BJ (cell line): ENCODE data around the gene LPCAT1. TPM values are rescaled to one million over a fixed set of nuclear protein-coding genes. Genes with fewer than 3 reads are reported as not detected.
"Not testable (repeated sequence)": the region's sequence is repeated elsewhere in the genome, so short reads cannot be mapped to it uniquely, and the experiment has no call there.

ENCODE experiments used
- CTCF ChIA-PET: fragments of 350-600 bp; formaldehyde crosslinking; extraction: SDS; loops from one replicate; lab custom pipeline; 2021; ENCODE audit warnings: antibody characterized with exemption, inconsistent platforms; lab: Yijun Ruan, JAX
- POLR2A ChIA-PET: fragments of 300-600 bp; sonication (Branson Sonifier 250); formaldehyde crosslinking; extraction: SDS; loops from one replicate; lab custom pipeline; 2021; ENCODE audit warnings: antibody characterized with exemption; lab: Charles Lee
- DNase-seq: peaks from one replicate; pipeline ENCODE4 v3.0.0-alpha.2; 2011; ENCODE audit warnings: low read depth
- H3K27me3 ChIP-seq: 2 replicates; pipeline ENCODE4 v1.6.0; 2011; ENCODE audit warnings: low read length; ENCODE audit not compliant: control insufficient read depth, insufficient read depth
- H3K36me3 ChIP-seq: 2 replicates; pipeline ENCODE4 v1.5.1; 2011; ENCODE audit warnings: low read length; ENCODE audit not compliant: control insufficient read depth, insufficient read depth
- H3K4me3 ChIP-seq: 2 replicates; pipeline ENCODE4 v1.5.1; 2011; ENCODE audit warnings: low read depth, mild to moderate bottlenecking, control low read depth, low read length
- CTCF ChIP-seq: IDR thresholded peaks from 2 replicates; pipeline ENCODE4 v1.5.1; 2011; ENCODE audit warnings: low read depth, mild to moderate bottlenecking, control low read depth, inconsistent platforms, low read length, moderate library complexity; ENCODE audit not compliant: insufficient read depth
- polyA plus RNA-seq: library from polyadenylated mRNA; depleted of rRNA; stranded (reverse); fragments of >200 nt; gene quantifications from 2 replicates; pipeline ENCODE4 v1.2.3, GENCODE V29; 2011

LPCAT1 gene
- polyA plus RNA-seq, 1 experiment: 14.3 TPM

GRCh38 chr5:1428107-1428506 lies 95.7 kb downstream of the LPCAT1 start:
- no peak overlapping the region for H3K4me3 ChIP-seq
- H3K36me3 ChIP-seq: no peaks in the 10 kb centered on the region
- no peak for TF ChIP-seq CTCF
- POLR2A ChIA-PET: no interaction called here
- DNase-seq: no peak
- CTCF ChIA-PET: no interaction called here
- no peaks in the 10 kb centered on the region for H3K27me3 ChIP-seq

GRCh38 chr5:1424716-1425115 lies 99.0 kb downstream of the LPCAT1 start:
- ChIA-PET POLR2A (no interaction called here), CTCF (no interaction called here)
- Histone ChIP-seq H3K36me3 (no peaks in the 10 kb centered on the region), H3K4me3 (no peak overlapping the region), H3K27me3 (no peaks in the 10 kb centered on the region)
- TF ChIP-seq CTCF: no peak
- DNase-seq: no peak

DNA sequence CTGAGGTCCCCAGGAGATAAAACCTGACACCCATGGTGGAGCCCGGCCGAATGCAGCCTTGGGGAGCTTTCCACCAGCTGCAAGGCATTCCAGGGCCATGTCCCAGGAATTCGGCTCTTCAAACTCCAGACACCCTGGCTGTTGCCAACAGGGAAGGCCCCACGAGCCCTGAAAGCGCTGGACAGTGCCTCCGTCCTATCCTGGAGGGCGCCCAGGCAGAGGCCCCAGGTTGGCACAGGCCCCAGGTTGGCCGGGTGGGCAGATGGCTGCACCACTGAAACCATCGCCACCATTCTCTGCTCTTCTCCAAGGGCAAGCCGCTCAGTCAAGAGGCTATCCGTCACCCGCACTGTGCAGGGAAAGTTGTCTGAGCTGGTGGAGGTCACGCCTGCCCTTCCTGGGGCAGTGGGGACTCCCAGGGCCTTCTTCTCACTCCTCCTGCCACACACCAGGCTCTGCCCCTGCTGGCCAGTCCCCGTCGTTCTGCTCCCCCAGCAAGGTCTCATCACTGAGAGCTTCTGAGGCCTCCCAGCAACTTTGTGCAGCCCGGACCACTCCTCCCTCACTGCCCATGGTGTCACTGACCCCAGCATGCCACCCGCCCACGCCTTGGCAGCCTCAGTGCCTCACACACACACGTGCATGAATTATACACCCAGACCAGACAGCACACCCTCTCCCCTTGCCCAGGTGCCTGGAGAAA lies 99.7 kb downstream of the LPCAT1 start:
- no peak for DNase-seq
- H3K36me3 ChIP-seq: no peaks in the 10 kb centered on the region
- no peaks in the 10 kb centered on the region for H3K27me3 ChIP-seq
- ChIA-PET CTCF (no interaction called here), POLR2A (no interaction called here)
- TF ChIP-seq CTCF: no peak
- no peak overlapping the region for H3K4me3 ChIP-seq

DNA sequence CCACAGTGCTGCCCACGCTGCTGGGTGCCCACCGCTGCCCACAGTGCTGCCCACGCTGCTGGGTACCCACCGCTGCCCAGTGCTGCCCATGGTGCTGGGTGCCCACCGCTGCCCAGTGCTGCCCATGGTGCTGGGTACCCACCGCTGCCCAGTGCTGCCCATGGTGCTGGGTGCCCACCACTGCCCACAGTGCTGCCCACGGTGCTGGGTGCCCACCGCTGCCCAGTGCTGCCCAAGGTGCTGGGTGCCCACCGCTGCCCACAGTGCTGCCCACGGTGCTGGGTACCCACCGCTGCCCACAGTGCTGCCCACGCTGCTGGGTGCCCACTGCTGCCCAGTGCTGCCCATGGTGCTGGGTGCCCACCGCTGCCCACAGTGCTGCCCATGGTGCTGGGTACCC lies 101.2 kb downstream of the LPCAT1 start:
- H3K36me3 ChIP-seq, CTCF ChIA-PET, POLR2A ChIA-PET, DNase-seq, H3K4me3 ChIP-seq, H3K27me3 ChIP-seq: not testable (repeated sequence)

- CTCF ChIA-PET: no interaction called here
- no peak overlapping the region for H3K4me3 ChIP-seq
- POLR2A ChIA-PET: no interaction called here
- no peak for TF ChIP-seq CTCF
- no peaks in the 10 kb centered on the region for H3K27me3 ChIP-seq
- no peaks in the 10 kb centered on the region for H3K36me3 ChIP-seq
- no peak for DNase-seq
Observed at GRCh38 chr5:1421521-1422341, 102.0 kb downstream of the LPCAT1 start.
